Stimulated activated naive CD8-positive, alpha-beta T cell treated with anti-CD3 and anti-CD28 coated beads, Interleukin-15, Interleukin-2, amounts not matched to agents 100 ng/mL and 50 ng/mL, for 24 hours (primary cell): ENCODE measurements around the gene NHERF1.
A peak's percentile ranks its signal among the peaks of the same experiment; 100 is the strongest.

ENCODE experiments used
- H3K27ac Mint-ChIP-seq: one replicate; pipeline ENCODE4 v1.8.0; 2021; ENCODE audit warnings: mild to moderate bottlenecking, mixed read lengths
- H3K27me3 Mint-ChIP-seq: one replicate; pipeline ENCODE4 v1.8.0; 2021; ENCODE audit warnings: mixed read lengths
- H3K36me3 Mint-ChIP-seq: one replicate; pipeline ENCODE4 v1.8.0; 2021; ENCODE audit warnings: low read depth, mixed read lengths
- H3K4me1 Mint-ChIP-seq: one replicate; pipeline ENCODE4 v1.8.0; 2021; ENCODE audit warnings: low read depth, mixed read lengths
- H3K4me3 Mint-ChIP-seq: one replicate; pipeline ENCODE4 v1.8.0; 2021; ENCODE audit warnings: mild to moderate bottlenecking, mixed read lengths
- H3K9me3 Mint-ChIP-seq: one replicate; pipeline ENCODE4 v1.8.0; 2021; ENCODE audit warnings: mixed read lengths

Gene NHERF1

GRCh38 chr17:74775409-74776043, 27.1 kb downstream of the NHERF1 start:
- Mint-ChIP-seq H3K4me1 (peaks cover 59% of the 10 kb centered on the region), H3K9me3 (no peaks in the 10 kb centered on the region), H3K36me3 (peaks cover 37% of the 10 kb centered on the region), H3K4me3 (peak overlapping the region; percentile 99), H3K27me3 (no peaks in the 10 kb centered on the region), H3K27ac (peak overlapping the region; percentile 96)

- Mint-ChIP-seq H3K9me3 (no peaks in the 10 kb centered on the region), H3K27me3 (no peaks in the 10 kb centered on the region), H3K36me3 (peaks cover 32% of the 10 kb centered on the region), H3K4me3 (peak within 1 kb of the TSS; percentile 99), H3K27ac (peak within 1 kb of the TSS; percentile 96), H3K4me1 (peaks cover 66% of the 10 kb centered on the region)
Observed at GRCh38 chr17:74776044-74776962, 27.9 kb downstream of the NHERF1 start, which contains the start of gene NAT9. NAT9 (minus strand) TSS chr17:74776345; CDS start chr17:74775698, 647 bp downstream.

DNA sequence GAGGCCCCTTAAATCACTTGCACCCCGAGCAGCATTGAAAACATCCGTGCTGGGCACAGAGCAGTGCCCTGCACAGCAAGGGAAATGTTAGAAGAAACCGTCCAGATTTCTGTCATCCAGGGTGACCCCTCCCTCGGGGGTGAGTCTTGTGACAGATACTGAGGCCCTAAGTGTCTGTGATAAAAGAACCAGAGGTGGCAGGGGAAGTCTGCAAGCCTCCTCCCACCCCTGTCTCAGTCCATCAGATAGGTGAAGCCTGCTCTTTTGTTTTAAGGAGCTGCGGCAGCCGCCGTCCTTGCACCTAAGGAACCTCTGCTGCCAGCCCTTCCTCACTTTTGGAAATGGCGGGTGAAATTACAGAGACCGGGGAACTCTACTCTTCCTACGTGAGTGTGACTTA, 28.6 kb downstream of the NHERF1 start:
- no peaks in the 10 kb centered on the region for H3K9me3 Mint-ChIP-seq
- H3K27me3 Mint-ChIP-seq = no peaks in the 10 kb centered on the region
- H3K4me3 Mint-ChIP-seq = peak overlapping the region; percentile 99
- H3K4me1 Mint-ChIP-seq = peaks cover 73% of the 10 kb centered on the region
- no peak overlapping the region for H3K27ac Mint-ChIP-seq
- H3K36me3 Mint-ChIP-seq = peaks cover 29% of the 10 kb centered on the region

GRCh38 chr17:74777901-74778515, 29.6 kb downstream of the NHERF1 start:
- Mint-ChIP-seq H3K4me1 (peaks cover 73% of the 10 kb centered on the region), H3K27me3 (no peaks in the 10 kb centered on the region), H3K9me3 (no peaks in the 10 kb centered on the region), H3K36me3 (peaks cover 19% of the 10 kb centered on the region), H3K4me3 (peak overlapping the region; percentile 2), H3K27ac (no peak overlapping the region)

DNA sequence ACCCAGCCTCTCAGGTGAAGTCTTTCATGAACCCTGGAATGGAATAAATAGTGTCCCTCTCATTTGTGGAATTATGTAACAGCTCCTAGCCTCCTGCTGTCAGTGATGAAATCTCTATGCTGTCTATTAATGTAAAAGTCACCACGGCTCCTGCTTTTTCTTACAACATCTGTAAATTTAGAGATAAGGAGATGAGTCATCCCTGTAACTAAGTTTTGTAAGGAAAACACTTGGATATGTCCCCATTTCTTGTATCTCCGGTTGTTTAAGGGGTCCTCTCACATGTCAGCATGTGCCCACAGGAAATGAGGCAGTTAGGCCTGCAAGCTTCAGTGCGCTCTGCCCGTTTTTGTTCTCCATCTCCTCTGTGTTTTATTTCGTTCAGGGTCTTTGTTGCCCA, 30.5 kb downstream of the NHERF1 start:
- Mint-ChIP-seq H3K36me3 (peaks cover 13% of the 10 kb centered on the region), H3K9me3 (no peaks in the 10 kb centered on the region), H3K4me3 (peak overlapping the region; percentile 47), H3K4me1 (peaks cover 69% of the 10 kb centered on the region), H3K27me3 (no peaks in the 10 kb centered on the region), H3K27ac (peak overlapping the region; percentile 76)

- H3K4me3 Mint-ChIP-seq = peak overlapping the region; percentile 77
- no peaks in the 10 kb centered on the region for H3K27me3 Mint-ChIP-seq
- H3K36me3 Mint-ChIP-seq = peaks cover 10% of the 10 kb centered on the region
- peak overlapping the region; percentile 96 for H3K27ac Mint-ChIP-seq
- H3K9me3 Mint-ChIP-seq = no peaks in the 10 kb centered on the region
- peaks cover 69% of the 10 kb centered on the region for H3K4me1 Mint-ChIP-seq
Observed at GRCh38 chr17:74779501-74779900, 31.1 kb downstream of the NHERF1 start.

GRCh38 chr17:74779948-74780400, 31.5 kb downstream of the NHERF1 start:
- peak overlapping the region; percentile 96 for H3K27ac Mint-ChIP-seq
- H3K4me3 Mint-ChIP-seq = peak overlapping the region; percentile 77
- H3K27me3 Mint-ChIP-seq = no peaks in the 10 kb centered on the region
- H3K4me1 Mint-ChIP-seq = peaks cover 74% of the 10 kb centered on the region
- H3K9me3 Mint-ChIP-seq = no peaks in the 10 kb centered on the region
- H3K36me3 Mint-ChIP-seq = peaks cover 10% of the 10 kb centered on the region

- no peaks in the 10 kb centered on the region for H3K27me3 Mint-ChIP-seq
- peak overlapping the region; percentile 77 for H3K4me3 Mint-ChIP-seq
- H3K4me1 Mint-ChIP-seq = peaks cover 75% of the 10 kb centered on the region
- H3K27ac Mint-ChIP-seq = peak overlapping the region; percentile 96
- peaks cover 6% of the 10 kb centered on the region for H3K36me3 Mint-ChIP-seq
- no peaks in the 10 kb centered on the region for H3K9me3 Mint-ChIP-seq
Observed at GRCh38 chr17:74780443-74781238, 32.2 kb downstream of the NHERF1 start.

- no peak overlapping the region for H3K27ac Mint-ChIP-seq
- no peaks in the 10 kb centered on the region for H3K9me3 Mint-ChIP-seq
- H3K4me3 Mint-ChIP-seq = no peak overlapping the region
- H3K27me3 Mint-ChIP-seq = no peaks in the 10 kb centered on the region
- peaks cover 9% of the 10 kb centered on the region for H3K36me3 Mint-ChIP-seq
- peaks cover 71% of the 10 kb centered on the region for H3K4me1 Mint-ChIP-seq
Observed at GRCh38 chr17:74782571-74782970, 34.1 kb downstream of the NHERF1 start.

GRCh38 chr17:74784125-74784810, 35.8 kb downstream of the NHERF1 start:
- peaks cover 20% of the 10 kb centered on the region for H3K36me3 Mint-ChIP-seq
- H3K4me3 Mint-ChIP-seq = no peak overlapping the region
- peak overlapping the region; percentile 3 for H3K27ac Mint-ChIP-seq
- no peaks in the 10 kb centered on the region for H3K27me3 Mint-ChIP-seq
- peaks cover 56% of the 10 kb centered on the region for H3K4me1 Mint-ChIP-seq
- no peaks in the 10 kb centered on the region for H3K9me3 Mint-ChIP-seq

- Mint-ChIP-seq H3K4me1 (peaks cover 45% of the 10 kb centered on the region), H3K4me3 (no peak overlapping the region), H3K36me3 (peaks cover 26% of the 10 kb centered on the region), H3K9me3 (no peaks in the 10 kb centered on the region), H3K27ac (peak overlapping the region; percentile 26), H3K27me3 (no peaks in the 10 kb centered on the region)
Observed at GRCh38 chr17:74785096-74785980, 36.9 kb downstream of the NHERF1 start.

GRCh38 chr17:74785981-74786360, 37.5 kb downstream of the NHERF1 start:
- H3K27ac Mint-ChIP-seq = no peak overlapping the region
- peaks cover 30% of the 10 kb centered on the region for H3K36me3 Mint-ChIP-seq
- H3K4me3 Mint-ChIP-seq = no peak overlapping the region
- peaks cover 45% of the 10 kb centered on the region for H3K4me1 Mint-ChIP-seq
- H3K9me3 Mint-ChIP-seq = no peaks in the 10 kb centered on the region
- H3K27me3 Mint-ChIP-seq = no peaks in the 10 kb centered on the region

GRCh38 chr17:74786431-74787055, 38.1 kb downstream of the NHERF1 start:
- Mint-ChIP-seq H3K4me3 (no peak overlapping the region), H3K27me3 (no peaks in the 10 kb centered on the region), H3K27ac (peak overlapping the region; percentile 65), H3K9me3 (no peaks in the 10 kb centered on the region), H3K36me3 (peaks cover 30% of the 10 kb centered on the region), H3K4me1 (peaks cover 40% of the 10 kb centered on the region)
